HG03342 (cell line): ENCODE measurements around the gene RSPH10B2.
"Not testable (repeated sequence)": the region's sequence is repeated elsewhere in the genome, so short reads cannot be mapped to it uniquely, and the experiment has no call there.

ENCODE experiments used
- ATAC-seq: cut with Tn5 transposase; IDR thresholded peaks from one replicate; pipeline ENCODE4 v1.9.1; 2021; ENCODE audit warnings: mild to moderate bottlenecking, moderate library complexity; ENCODE audit not compliant: unreplicated experiment

The RSPH10B2 gene

GRCh38 chr7:6837081-6837480 is 83.2 kb downstream of the RSPH10B2 start:
- not testable (repeated sequence) for ATAC-seq

DNA sequence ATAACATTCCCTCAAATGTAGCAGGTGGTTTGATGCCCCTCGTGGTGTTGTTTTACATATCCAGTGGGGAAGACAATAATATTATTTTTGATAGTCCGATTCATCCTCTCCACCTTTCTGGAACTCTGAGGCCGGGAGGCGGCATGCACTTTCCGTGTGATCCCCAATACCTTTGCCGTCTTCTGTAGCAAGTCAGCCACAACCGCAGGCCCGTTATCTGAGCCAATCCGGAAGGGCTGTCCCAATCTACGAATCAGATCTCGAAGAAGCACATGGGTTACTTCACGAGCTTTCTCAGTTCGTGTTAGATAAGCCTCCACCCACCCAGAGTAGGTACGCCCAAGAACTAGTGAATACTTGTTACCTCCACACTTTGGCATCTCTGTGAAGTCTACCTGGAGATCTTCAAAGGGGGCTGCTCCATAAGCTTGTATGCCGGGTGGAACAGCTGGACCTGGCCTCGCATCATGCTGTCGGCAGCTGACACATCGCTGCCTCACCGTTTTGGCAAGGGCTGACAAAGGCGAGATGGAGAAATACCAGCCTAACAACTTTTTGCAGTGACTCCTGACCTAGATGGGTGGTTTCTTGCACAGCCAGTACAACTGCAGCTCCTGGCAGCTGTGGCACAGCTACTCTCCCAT is 88.5 kb downstream of the RSPH10B2 start:
- ATAC-seq, result not testable (repeated sequence)

- ATAC-seq, result not testable (repeated sequence)
Measured at GRCh38 chr7:6843092-6843491, 89.2 kb downstream of the RSPH10B2 start.

DNA sequence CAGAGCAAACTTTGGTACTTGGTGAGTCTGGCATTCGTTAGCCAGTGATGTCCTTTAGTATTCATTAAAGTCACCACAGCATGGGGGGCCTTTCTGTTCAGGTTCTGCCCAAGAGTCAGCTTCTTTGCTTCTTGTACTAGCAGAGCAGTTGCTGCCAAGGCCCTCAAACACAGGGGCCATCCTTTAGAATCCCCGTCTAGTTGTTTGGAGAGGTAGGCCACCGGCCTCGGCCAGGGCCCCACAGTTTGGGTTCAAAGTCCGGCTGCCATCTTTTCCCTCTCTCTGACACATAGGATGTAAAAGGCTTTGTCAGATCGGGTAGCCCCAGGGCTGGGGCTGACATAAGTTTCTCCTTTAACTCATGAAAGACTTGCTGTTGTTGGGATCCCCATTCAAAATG is 89.8 kb downstream of the RSPH10B2 start:
- ATAC-seq, result not testable (repeated sequence)

DNA sequence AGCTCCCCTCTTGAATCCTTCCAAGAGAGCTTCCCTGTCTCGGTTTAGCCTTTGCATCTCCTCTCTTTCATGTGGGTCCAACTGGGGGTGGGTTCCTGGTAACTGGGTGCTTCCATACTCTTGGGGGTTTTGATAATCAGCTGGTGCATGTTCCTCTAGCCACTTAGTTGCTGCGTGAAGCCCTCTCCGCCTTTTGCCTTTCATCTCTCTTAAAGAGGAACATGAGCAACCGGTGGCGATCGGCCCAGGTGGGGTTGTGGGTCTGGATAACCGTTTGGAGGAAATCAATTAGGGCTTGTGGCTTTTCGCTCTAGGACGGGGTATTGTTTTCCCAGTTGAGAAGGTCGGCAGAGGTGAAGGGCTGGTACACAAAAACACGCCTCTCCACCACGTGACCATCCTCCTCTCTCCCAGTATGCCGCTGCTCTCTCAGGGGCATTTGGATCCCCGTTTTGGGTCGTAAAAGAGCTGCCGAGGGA is 92.1 kb downstream of the RSPH10B2 start:
- not testable (repeated sequence) for ATAC-seq

GRCh38 chr7:6847751-6848150 is 93.8 kb downstream of the RSPH10B2 start:
- ATAC-seq, result not testable (repeated sequence)
